ENCODE results near the gene GOLPH3L.
"Not testable (repeated sequence)": the region's sequence is repeated elsewhere in the genome, so short reads cannot be mapped to it uniquely, and the experiment has no call there.

- not testable (repeated sequence) for TF ChIP-seq CTCF, POLR2A, EP300 (IDR thresholded peaks at IDR 0.05)
Observed at GRCh38 chr1:150654635-150655034, 42.3 kb downstream of the GOLPH3L start.
